Kidney tubule cell (primary cell): ENCODE measurements around the gene COMMD7.

ENCODE experiments used
- DNase-seq: peaks from one replicate; pipeline ENCODE4 v3.0.0-alpha.2; 2018; ENCODE audit warnings: low spot score

COMMD7 gene

GRCh38 chr20:32675223-32675975 lies 67.9 kb downstream of the COMMD7 start:
- DNase-seq: no peak

DNA sequence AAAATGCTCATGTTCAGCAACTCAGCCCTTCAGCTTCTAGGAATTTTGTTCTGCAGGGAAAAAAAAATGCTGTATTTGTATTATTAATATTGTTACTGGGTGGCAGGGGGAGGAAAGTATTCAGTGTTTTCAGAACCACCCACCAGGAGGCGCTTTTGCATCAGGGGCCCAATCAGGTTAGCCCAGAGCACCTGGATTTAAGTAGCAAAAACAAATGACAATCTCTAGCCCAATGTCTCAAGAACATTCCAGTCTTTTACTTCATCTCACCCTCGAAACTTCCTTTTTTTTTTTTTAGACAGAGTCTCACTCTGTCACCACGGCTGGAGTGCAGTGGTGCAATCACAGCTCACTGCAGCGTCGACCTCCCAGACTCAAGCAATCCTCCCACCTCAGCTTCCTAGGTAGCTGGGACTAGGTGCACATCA lies 68.9 kb downstream of the COMMD7 start:
- DNase-seq: peak; percentile 64

DNA sequence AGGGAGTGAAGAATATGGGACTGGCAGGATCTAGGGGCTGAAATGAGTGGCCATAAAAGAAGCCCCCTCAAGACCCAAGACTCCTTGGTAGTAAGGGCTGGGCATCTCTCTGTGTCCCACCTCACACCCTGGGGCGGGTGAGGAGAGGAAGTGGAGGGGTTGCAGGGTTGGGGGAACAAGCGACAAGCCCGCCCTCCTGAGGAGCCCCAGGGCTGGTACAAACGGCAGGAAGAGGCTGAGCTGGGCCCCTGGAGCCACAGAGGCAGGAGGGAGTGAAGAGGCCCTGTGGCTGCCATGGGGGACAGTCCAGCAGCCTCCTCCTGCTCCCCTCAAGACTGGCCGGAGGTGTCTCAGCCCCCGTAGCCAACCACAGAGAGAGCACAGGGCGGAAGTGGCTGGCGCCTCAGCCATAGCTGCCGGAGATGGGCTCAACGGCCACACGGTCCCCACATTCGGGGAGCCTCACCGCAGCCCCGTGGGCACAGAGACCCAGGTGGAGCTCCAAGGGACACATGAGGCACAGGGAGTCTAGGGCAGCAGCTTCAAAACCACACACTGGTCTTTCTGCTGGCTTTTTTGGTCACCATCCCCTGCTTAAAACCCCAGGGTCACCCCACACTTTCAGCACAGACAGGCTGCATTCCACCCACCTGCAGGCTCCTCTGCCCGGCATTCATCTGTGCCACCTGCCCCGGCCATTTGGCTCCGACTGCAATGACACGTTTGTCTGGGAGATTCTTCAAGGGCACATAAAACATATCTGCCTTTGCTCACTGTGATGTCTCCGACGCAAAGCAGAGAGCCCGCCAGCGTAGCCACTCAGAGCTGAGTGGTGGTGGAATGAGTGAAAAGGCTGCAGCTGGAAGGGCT lies 70.0 kb downstream of the COMMD7 start:
- no peak for DNase-seq

DNA sequence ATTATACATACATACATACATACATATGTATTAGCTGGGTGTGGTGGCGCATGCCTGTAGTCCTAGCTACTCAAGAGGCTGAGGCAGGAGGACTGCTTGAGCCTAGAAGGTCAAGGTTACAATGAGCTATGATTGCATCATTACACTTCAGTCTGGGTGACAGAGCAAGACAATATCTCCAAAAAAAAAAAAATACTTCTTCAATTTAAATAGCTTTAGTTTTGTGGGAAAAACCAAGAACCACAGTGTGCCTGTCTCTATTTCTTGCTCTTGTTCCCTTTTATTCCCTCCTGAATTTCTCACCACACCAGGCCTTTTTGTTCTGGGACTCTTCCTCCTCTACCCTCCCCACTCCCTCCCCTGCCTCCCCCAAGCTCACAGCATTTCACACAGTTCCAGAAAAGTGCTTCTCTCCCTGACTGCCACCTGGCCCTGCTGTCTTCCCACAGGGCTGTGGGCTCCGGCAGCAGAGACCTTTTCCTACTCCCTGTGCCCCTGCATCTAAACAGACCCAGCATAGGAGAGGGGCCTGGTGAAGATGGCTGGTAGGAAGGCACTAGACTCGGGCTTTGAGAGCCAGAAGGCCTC lies 70.8 kb downstream of the COMMD7 start:
- DNase-seq: no peak

- DNase-seq: no peak
Observed at GRCh38 chr20:32670773-32671455, 72.4 kb downstream of the COMMD7 start.

DNA sequence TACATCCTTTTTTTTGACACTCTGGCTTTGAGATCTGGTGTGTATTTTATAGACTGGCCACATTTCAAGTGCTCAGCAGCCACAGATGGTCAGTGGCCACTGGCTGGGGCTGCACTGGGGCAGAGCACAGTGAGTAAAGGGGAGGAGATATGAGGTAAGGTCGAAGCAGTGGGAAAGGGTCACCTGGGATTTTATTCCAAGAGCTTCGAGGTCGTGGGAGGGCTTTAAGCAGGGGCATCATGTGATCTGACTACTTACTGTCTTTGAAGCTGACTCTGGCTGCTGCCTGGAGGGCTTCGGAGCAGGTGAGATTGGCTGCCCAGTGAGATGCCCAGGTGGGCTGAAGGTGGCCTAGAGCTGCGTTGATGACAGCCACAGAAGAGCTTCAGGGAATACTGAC lies 76.2 kb downstream of the COMMD7 start:
- DNase-seq: no peak

- no peak for DNase-seq
Observed at GRCh38 chr20:32664678-32665159, 78.5 kb downstream of the COMMD7 start.

GRCh38 chr20:32664012-32664677 lies 79.1 kb downstream of the COMMD7 start:
- DNase-seq: no peak

DNA sequence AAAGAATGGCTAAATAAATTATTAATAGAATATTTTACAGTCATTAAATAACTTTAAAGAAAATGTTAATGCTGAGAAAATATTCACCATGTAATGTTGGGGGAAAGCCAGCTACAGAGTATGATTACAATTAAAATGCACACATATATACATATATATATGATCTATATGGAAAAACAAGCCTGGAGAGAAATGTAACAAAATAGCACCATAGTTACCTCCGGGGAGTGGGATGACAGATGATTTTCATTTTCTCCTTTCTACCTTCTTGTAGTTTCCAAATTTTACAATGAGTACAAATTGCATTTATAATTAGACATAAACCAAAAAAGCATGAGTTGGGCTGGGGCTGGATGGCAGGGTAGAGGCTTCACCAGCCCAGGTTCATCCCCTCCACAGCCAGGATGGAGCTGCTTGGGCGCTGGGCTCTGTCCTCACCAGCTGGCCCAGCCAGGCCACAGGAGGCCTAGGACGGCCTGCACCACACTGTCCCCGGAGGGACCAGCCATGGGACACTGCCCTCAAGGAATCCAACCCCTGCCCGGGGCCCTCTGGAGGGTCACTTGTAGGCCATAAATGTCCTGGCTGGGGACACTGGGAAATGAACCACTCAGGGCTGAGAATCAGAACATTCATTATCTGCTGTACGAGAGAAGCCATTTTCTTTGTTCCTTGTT lies 79.8 kb downstream of the COMMD7 start:
- DNase-seq: no peak

GRCh38 chr20:32661820-32662528 lies 81.3 kb downstream of the COMMD7 start:
- no peak for DNase-seq

GRCh38 chr20:32660661-32661060 lies 82.6 kb downstream of the COMMD7 start:
- DNase-seq: no peak

GRCh38 chr20:32656827-32657226 lies 86.4 kb downstream of the COMMD7 start:
- DNase-seq: no peak

GRCh38 chr20:32655903-32656512 lies 87.3 kb downstream of the COMMD7 start:
- DNase-seq: no peak

DNA sequence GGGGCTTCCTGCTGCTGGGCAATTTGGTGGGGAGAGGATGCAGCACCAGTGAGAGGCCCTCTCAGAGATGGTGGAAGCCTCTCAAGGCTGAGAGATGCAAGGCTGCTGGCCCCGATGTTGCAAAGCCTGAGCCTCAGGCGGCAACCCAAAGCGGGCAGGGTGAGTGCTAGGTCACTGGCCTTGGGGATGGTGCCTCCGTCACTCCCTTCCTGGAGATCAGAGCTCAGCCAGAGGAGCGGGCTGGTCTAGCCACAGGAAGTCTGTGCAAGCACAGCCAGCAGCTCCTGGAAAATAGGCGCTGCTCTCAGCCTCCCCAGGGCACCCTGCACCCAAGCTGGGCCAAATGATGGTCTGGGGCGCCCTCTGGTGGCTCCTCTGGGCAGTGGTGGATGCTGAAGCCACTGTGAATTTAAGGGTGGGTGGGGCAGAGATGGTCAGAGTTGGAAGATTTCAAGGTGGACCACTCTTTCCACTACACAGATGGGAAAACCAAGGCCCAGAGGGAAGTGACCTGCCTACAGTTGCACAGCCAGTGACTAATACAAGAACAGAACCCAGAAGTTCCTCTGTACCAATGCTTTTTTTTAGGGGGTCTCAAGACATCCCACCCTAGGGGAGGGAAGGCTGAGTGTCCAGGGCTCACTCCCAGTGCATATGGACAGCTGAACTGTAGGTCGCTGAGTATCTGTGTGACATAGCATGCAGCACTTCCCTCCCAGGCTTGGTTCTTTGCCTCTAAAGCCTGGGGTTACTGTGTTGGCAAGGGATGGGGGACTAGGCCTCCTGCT lies 90.3 kb downstream of the COMMD7 start:
- DNase-seq: peak; percentile 82
